HepG2 (cell line): Measurements from ENCODE around the gene MED13L.

Source experiments
- ESRRA ChIP-seq: sonication (generic); formaldehyde crosslinking; IDR thresholded peaks from 2 replicates; pipeline ENCODE4 v1.5.1; 2020; ENCODE audit warnings: mild to moderate bottlenecking, low read depth, missing genetic modification reagents
- HCFC1 ChIP-seq: fragments of 150-350 bp; IDR thresholded peaks from 2 replicates; pipeline ENCODE4 v1.6.1; 2014; ENCODE audit warnings: low read depth, low read length
- MLLT10 ChIP-seq: sonication (generic); formaldehyde crosslinking; IDR thresholded peaks from 2 replicates; pipeline ENCODE4 v1.4.0; 2020; ENCODE audit warnings: missing genetic modification reagents
- NFYB ChIP-seq: sonication (generic); formaldehyde crosslinking; IDR thresholded peaks from 2 replicates; pipeline ENCODE4 v1.4.0; 2020; ENCODE audit warnings: missing genetic modification reagents
- NR2C2 ChIP-seq: sonication (generic); formaldehyde crosslinking; IDR thresholded peaks from 2 replicates; pipeline ENCODE4 v1.4.0; 2020; ENCODE audit warnings: missing genetic modification reagents, mild to moderate bottlenecking, moderate library complexity, borderline replicate concordance
- SIN3B ChIP-seq: fragments of 150-350 bp; IDR thresholded peaks from 2 replicates; pipeline ENCODE4 v1.6.1; 2014; ENCODE audit warnings: low read length
- XRCC5 ChIP-seq: fragments of 200-400 bp; formaldehyde crosslinking; optimal IDR thresholded peaks from 2 replicates; pipeline ENCODE3; 2017; ENCODE audit warnings: mild to moderate bottlenecking, low read length
- ZNF615 ChIP-seq: sonication (generic); formaldehyde crosslinking; IDR thresholded peaks from 2 replicates; pipeline ENCODE4 v1.5.0; 2020; ENCODE audit warnings: mild to moderate bottlenecking, missing genetic modification reagents, borderline replicate concordance

GRCh38 chr12:116274551-116275375, 2.7 kb downstream of the MED13L start:
- TF ChIP-seq XRCC5 (no peak), MLLT10 (CRISPR knock-in tag) (no peak), NR2C2 (CRISPR knock-in tag) (no peak), ESRRA (CRISPR knock-in tag) (no peak), HCFC1 (no peak), ZNF615 (CRISPR knock-in tag) (no peak), SIN3B (no peak), NFYB (CRISPR knock-in tag) (no peak)
